Pancreas (tissue), 10 donors: ENCODE measurements around the gene PREPL. TPM values are rescaled to one million over a fixed set of nuclear protein-coding genes. Genes with fewer than 3 reads are reported as not detected.
"Not testable (repeated sequence)": the region's sequence is repeated elsewhere in the genome, so short reads cannot be mapped to it uniquely, and the experiment has no call there.

Experiments used
- ATAC-seq, 4 donors: fragments of 200-7000 bp; cut with Tn5 transposase; one replicate each; pipeline versions ENCODE4 v1.8.0 to v1.9.1; 2020; ENCODE audit warnings: mild to moderate bottlenecking in 4 of 4, moderate library complexity in 4 of 4
- DNase-seq, 6 donors: peaks; one replicate each; pipeline ENCODE4 v3.0.0-alpha.2; 2020
- FAIRE-seq: peaks from 2 replicates; lab custom pipeline; 2012; peaks lifted over from hg19 to GRCh38; lab: Jason Lieb, UNC
- H3K27ac ChIP-seq, 4 donors: fragments of 200-600 bp; sonication (generic); 1 replicate in 3 of 4; 2 replicates in 1 of 4; pipeline versions ENCODE4 v1.5.0 to v1.8.0; 2020
- H3K27me3 ChIP-seq, 4 donors: fragments of 200-600 bp; one replicate each; pipeline ENCODE4 v1.8.0; 2021
- H3K36me3 ChIP-seq, 3 donors: fragments of 200-600 bp; sonication (generic) in 1 of 3; one replicate each; pipeline versions ENCODE4 v1.5.0 to v1.8.0; 2020 to 2021
- H3K4me1 ChIP-seq, 3 donors: fragments of 200-600 bp; one replicate each; pipeline ENCODE4 v1.8.0; 2021
- H3K4me3 ChIP-seq, 4 donors: fragments of 200-600 bp; sonication (generic) in 2 of 4; one replicate each; pipeline versions ENCODE4 v1.5.0 to v1.8.0; 2020 to 2021
- H3K9me3 ChIP-seq, 4 donors: fragments of 200-600 bp; one replicate each; pipeline ENCODE4 v1.8.0; 2021
- WGBS, 2 donors: extraction: QIAGEN DNeasy Blood & Tissue Kit; methylation state at CpG; one replicate each; pipeline ENCODE4 v1.1.7; 2013; 5-methylcytosine and 5-hydroxymethylcytosine counted together
- intact Hi-C, 3 donors: fragments of 100-400 bp; cut with DNase I; formaldehyde crosslinking; loops; one replicate each; pipeline versions ENCODE4 v1.11.1 to v1.14.2; 2022
- polyA plus RNA-seq, 2 donors: library from polyadenylated mRNA; stranded (reverse); fragments of 200-250 nt; gene quantifications; one replicate each; pipeline ENCODE4 v1.2.3, GENCODE V29; 2013
- total RNA-seq, 6 donors: library from RNA; stranded (reverse); fragmentation: NEBNext Ultra II Directional in 4 of 6; extraction: Animal tissue kit (Norgen Biotek cat#: 25700) in 4 of 6; gene quantifications; one replicate each; pipeline versions ENCODE4 v1.2.1 to v1.2.4, GENCODE V29; 2021 to 2023
- TF ChIP-seq, protein P1 (sequence below), 4 donors: fragments of 200-600 bp; sonication (generic) in 3 of 4; IDR thresholded peaks; one replicate each; pipeline versions ENCODE4 v1.5.0 to v1.8.0; 2021; ENCODE audit warnings: antibody characterized with exemption in 4 of 4
- donor health status: healthy with polysubstance abuse.
- donor health status: DM: no; HTN: no; CAD: no; lungs with moderate emphysema.
- donor health status: DM: no; HTN: no; CAD: no.
- donor health status: control.
- donor health status: control.
- donor health status: Bipolar disorder and iron deficiency.
- donor health status: DM: yes; HTN: yes; CAD: no.
- donor health status: DM: no; HTN: no; CAD: no.
- donor health status: DM: no; HTN: no; CAD: no.
- donor health status: DM: yes; HTN: yes; CAD: no.

The PREPL gene
- total and polyA plus RNA-seq, 8 donors = 5.5 to 32.2 (median 18.5) TPM

DNA sequence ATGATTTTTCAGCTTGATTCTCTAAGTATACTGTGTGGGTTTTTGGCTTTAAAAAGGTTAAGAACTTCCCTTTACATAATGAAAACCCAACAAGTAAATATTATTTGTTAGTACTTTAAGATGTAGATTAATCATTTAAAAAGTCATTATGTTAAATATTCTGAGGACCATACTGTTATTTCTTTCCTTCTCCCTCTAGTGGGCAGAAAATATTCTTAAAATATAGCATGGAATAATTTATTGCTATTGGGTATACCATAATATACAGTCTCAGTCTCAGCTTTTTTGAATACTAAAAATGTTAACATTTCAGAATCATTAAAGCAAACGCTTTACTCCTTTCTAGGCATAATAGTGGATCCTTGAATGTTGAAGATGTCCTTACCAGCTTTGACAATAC, 28.6 kb upstream of the PREPL start:
- WGBS, 2 donors = 74 to 78% methylated on average over 1 of the region's 1 CpG
- no peaks in the 10 kb centered on the region for H3K27me3 ChIP-seq
- intact Hi-C loops = loop anchor here in 1 of 3 donors (5.0 kb wide), 1 partner anchor 567 kb away; no protein-coding TSS in a partner anchor
- DNase-seq (no peak), ATAC-seq (no peak), FAIRE-seq (no peak)
- TF ChIP-seq, protein P1, sequence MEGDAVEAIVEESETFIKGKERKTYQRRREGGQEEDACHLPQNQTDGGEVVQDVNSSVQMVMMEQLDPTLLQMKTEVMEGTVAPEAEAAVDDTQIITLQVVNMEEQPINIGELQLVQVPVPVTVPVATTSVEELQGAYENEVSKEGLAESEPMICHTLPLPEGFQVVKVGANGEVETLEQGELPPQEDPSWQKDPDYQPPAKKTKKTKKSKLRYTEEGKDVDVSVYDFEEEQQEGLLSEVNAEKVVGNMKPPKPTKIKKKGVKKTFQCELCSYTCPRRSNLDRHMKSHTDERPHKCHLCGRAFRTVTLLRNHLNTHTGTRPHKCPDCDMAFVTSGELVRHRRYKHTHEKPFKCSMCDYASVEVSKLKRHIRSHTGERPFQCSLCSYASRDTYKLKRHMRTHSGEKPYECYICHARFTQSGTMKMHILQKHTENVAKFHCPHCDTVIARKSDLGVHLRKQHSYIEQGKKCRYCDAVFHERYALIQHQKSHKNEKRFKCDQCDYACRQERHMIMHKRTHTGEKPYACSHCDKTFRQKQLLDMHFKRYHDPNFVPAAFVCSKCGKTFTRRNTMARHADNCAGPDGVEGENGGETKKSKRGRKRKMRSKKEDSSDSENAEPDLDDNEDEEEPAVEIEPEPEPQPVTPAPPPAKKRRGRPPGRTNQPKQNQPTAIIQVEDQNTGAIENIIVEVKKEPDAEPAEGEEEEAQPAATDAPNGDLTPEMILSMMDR (IDR thresholded peaks at IDR 0.05) = no peak
- no peak overlapping the region for H3K27ac ChIP-seq
- no peaks in the 10 kb centered on the region for H3K4me1 ChIP-seq
- H3K4me3 ChIP-seq = no peak overlapping the region
- no peaks in the 10 kb centered on the region for H3K9me3 ChIP-seq
- no peaks in the 10 kb centered on the region for H3K36me3 ChIP-seq

DNA sequence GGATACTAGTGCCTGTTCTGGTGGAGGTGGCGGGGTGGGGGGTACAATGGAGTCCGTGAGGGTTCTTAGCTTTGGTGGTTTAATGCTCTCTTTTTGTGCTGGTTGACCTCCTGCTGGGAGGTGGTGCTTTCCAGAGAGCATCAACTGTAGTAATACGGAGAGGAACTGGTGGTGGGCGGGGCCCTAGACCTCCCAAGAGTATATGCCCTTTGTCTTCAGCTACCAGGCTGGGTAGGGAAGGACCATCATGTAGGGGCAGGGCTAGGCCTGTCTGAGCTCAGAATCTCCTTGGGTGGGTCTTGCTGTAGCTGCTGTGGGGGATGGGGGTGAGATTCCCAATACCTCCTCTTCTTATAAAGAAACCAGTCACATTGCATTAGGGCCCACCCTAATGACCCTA, 27.6 kb upstream of the PREPL start:
- ATAC-seq = no peak
- TF ChIP-seq, protein P1 (IDR thresholded peaks at IDR 0.05) = no peak
- WGBS, 2 donors = 63 to 85% methylated on average over 4 of the region's 4 CpGs

DNA sequence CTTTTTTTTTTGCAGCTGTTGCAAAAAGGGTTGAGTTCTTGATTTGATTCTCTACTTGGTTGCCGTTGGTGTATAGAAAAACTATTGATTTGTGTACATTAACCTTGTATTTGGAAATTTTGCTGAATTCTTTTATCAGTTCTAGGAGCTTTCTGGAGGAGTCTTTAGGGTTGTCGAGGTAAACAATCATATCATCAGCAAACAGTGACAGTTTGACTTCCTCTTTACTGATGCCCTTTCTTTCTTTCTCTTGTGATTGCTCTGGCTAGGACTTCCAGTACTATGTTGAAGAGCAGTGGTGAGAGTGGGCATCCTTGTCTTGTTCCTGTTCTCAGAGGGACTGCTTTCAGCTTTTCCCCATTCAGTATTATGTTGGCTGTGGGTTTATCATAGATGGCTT, 23.9 kb upstream of the PREPL start:
- FAIRE-seq, DNase-seq, H3K27me3 ChIP-seq, ATAC-seq, H3K4me3 ChIP-seq, intact Hi-C loops, H3K9me3 ChIP-seq, H3K27ac ChIP-seq, H3K36me3 ChIP-seq, H3K4me1 ChIP-seq: not testable (repeated sequence)
- 52 to 81% methylated on average over 2 of the region's 2 CpGs for WGBS, 2 donors

More for the DNA sequence above, 27.6 kb upstream of the PREPL start:
- no peaks in the 10 kb centered on the region for H3K36me3 ChIP-seq
- H3K9me3 ChIP-seq = no peaks in the 10 kb centered on the region
- H3K4me3 ChIP-seq = no peak overlapping the region
- intact Hi-C loops = no loop called here
- FAIRE-seq (no peak), DNase-seq (no peak)
- no peaks in the 10 kb centered on the region for H3K27me3 ChIP-seq
- H3K4me1 ChIP-seq = no peaks in the 10 kb centered on the region
- H3K27ac ChIP-seq = no peak overlapping the region

DNA sequence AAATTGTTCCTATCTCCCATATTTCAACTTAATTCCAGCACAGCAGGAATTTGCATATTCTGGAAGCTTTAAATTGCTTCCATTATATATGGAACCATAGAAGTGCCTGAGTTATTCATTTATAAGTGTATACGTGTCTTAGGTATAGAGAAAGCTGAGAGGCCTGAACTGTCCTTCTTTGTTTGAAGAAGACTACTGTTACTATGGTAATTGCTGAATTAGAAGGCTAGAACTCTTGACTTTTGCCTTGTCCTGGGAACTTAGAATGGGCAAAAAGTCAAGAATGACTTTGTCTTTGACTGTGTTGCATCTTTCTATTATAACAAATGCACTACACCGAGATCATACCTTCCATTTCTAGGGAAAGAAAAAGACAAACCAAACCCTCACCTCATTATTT, 16.2 kb upstream of the PREPL start:
- 96 to 99% methylated on average over 2 of the region's 2 CpGs for WGBS, 2 donors
- ATAC-seq (no peak), DNase-seq (no peak), FAIRE-seq (no peak)
- Histone ChIP-seq H3K9me3 (no peaks in the 10 kb centered on the region), H3K4me1 (peaks cover 0 to 9% (median 5%) of the 10 kb centered on the region in 3 donors), H3K27ac (no peak overlapping the region), H3K4me3 (no peak overlapping the region), H3K36me3 (no peaks in the 10 kb centered on the region), H3K27me3 (no peaks in the 10 kb centered on the region)
- intact Hi-C loops = no loop called here
- TF ChIP-seq, protein P1 (IDR thresholded peaks at IDR 0.05) = no peak

DNA sequence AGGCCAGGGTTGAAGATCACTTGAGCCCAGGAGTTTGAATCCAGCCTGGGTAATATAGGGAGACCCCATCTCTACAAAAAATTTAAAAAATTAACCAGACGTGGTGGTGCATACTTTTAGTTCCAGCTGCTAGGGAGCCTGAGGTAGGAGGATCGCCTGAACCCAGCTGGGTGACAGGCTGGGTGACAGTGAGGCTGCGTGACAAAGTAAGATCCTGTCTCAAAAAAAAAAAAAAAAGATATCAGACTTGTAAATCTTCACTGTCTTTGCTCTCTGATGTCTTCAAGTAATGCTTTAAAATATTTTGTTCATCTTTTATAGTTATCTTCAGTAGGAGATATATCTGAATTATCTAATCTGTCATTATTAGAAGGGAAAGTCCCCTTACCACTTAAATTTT, 11.0 kb upstream of the PREPL start:
- DNase-seq (no peak), FAIRE-seq (no peak), ATAC-seq (peak in 1 of 4 donors; percentile 18)
- peaks cover 5 to 21% (median 20%) of the 10 kb centered on the region in 3 donors for H3K4me1 ChIP-seq
- H3K9me3 ChIP-seq = no peaks in the 10 kb centered on the region
- H3K36me3 ChIP-seq = no peaks in the 10 kb centered on the region
- TF ChIP-seq, protein P1 (IDR thresholded peaks at IDR 0.05) = no peak
- no peak overlapping the region for H3K4me3 ChIP-seq
- no peaks in the 10 kb centered on the region for H3K27me3 ChIP-seq
- intact Hi-C loops = no loop called here
- 77 to 82% methylated on average over 3 of the region's 3 CpGs for WGBS, 2 donors
- no peak overlapping the region for H3K27ac ChIP-seq
